Stomach (tissue), 4 donors: ENCODE results near the gene SLC2A8.

Experiments used
- POLR2A ChIP-seq, 4 donors: fragments of 450-650 bp; IDR thresholded peaks; one replicate each; pipeline ENCODE4 v1.6.1; 2016; ENCODE audit warnings: antibody characterized with exemption in 4 of 4, control low read depth in 2 of 4, mild to moderate bottlenecking in 1 of 4, moderate library complexity in 1 of 4
- TF ChIP-seq, protein P1 (sequence below), 7 experiments: fragments of 450-650 bp in 4 of 7; fragments of 200-600 bp in 3 of 7; sonication (generic) in 3 of 7; IDR thresholded peaks; one replicate each; pipeline ENCODE4 v1.5.1; 2016 to 2019; ENCODE audit warnings: antibody characterized with exemption in 7 of 7, control low read depth in 2 of 7, mild to moderate bottlenecking in 1 of 7

DNA sequence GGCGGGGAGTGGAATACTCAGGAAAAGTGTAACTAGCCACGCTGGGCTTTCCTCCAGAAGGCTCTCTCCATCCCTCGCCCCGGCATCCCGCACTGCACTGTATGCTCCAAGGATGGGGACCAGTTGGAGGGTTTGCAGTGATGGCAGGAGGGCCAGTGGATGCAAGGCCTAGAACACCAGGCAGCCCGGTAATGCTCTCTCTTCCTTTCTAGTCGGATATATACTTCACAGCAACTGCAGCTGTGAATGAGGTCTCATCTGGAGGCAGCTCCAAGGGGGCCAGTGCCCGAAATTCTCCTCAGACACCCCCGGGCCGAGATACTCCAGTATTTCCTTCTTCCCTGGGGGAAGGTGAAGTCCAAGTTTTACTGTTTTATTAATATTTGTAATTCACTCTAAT, 10.0 kb upstream of the SLC2A8 start:
- TF ChIP-seq, protein P1, sequence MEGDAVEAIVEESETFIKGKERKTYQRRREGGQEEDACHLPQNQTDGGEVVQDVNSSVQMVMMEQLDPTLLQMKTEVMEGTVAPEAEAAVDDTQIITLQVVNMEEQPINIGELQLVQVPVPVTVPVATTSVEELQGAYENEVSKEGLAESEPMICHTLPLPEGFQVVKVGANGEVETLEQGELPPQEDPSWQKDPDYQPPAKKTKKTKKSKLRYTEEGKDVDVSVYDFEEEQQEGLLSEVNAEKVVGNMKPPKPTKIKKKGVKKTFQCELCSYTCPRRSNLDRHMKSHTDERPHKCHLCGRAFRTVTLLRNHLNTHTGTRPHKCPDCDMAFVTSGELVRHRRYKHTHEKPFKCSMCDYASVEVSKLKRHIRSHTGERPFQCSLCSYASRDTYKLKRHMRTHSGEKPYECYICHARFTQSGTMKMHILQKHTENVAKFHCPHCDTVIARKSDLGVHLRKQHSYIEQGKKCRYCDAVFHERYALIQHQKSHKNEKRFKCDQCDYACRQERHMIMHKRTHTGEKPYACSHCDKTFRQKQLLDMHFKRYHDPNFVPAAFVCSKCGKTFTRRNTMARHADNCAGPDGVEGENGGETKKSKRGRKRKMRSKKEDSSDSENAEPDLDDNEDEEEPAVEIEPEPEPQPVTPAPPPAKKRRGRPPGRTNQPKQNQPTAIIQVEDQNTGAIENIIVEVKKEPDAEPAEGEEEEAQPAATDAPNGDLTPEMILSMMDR (IDR thresholded peaks at IDR 0.05), result no peak
- no peak for TF ChIP-seq POLR2A (IDR thresholded peaks at IDR 0.05)
